GM12892 (cell line): Measurements from ENCODE around the gene COL18A1.

Source experiments
- POLR2A ChIP-seq: IDR thresholded peaks from 2 replicates; pipeline ENCODE4 v1.6.1; 2011; ENCODE audit warnings: low read depth, low read length, control low read depth
- POLR2AphosphoS5 ChIP-seq: IDR thresholded peaks from 2 replicates; pipeline ENCODE4 v1.6.1; 2011; ENCODE audit warnings: low read depth, low read length, control low read depth
- TAF1 ChIP-seq: IDR thresholded peaks from 2 replicates; pipeline ENCODE4 v1.6.1; 2011; ENCODE audit warnings: low read depth, mild to moderate bottlenecking, control low read depth, low read length, borderline replicate concordance

DNA sequence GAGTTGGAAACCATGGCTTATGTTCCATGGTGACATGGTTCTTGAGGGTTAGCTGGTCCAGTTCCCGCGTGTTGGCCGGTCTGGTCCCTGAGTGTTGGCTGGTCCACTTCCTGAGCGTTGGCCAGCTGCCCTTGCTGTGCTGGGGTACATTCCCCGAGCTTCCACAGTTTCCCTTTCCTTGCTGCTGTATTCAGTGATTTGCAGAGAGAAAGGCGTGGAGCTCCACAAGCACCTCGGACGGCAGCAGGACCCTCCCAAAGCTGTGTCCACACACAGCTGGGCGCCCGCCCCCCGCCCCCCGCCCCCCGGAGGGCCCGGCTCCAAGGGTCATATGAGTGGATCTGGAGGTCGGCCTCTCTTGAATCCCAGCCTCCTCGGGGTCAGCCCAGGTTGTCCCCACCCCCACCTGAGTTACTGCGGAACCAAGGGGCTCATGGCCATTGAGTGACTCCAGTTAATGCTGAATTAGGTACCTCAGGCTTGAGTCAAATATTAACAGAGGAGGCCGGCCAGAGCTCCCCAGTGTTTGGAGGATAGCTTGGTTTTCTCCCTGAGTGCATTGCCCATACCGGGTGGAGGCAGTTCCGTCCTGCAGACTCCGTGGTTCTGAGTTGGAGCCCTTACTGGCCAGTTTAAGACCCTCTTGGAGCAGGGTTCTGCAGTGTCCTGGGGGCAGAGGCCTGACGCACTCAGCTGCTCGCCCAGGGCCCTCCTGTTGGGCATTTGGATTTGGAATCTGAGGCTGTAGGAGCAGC lies 18.4 kb downstream of the COL18A1 start:
- TF ChIP-seq POLR2A (no peak), POLR2AphosphoS5 (no peak), TAF1 (no peak)
